Progenitor cell of endocrine pancreas (in vitro differentiated cells): ENCODE measurements around the gene COL15A1. TPM values are rescaled to one million over a fixed set of nuclear protein-coding genes. Genes with fewer than 3 reads are reported as not detected.

Experiments
- DNase-seq: peaks from one replicate; pipeline ENCODE4 v3.0.0; 2021; ENCODE audit warnings: low spot score; ENCODE audit not compliant: unreplicated experiment
- H3K27ac Mint-ChIP-seq: 2 replicates; pipeline ENCODE4 v1.8.0; 2021; ENCODE audit warnings: mild to moderate bottlenecking, moderate library complexity, mixed read lengths
- H3K27me3 Mint-ChIP-seq: 2 replicates; pipeline ENCODE4 v1.8.0; 2021; ENCODE audit warnings: mixed read lengths
- H3K36me3 Mint-ChIP-seq: 2 replicates; pipeline ENCODE4 v1.8.0; 2022; ENCODE audit warnings: mixed read lengths; ENCODE audit not compliant: insufficient read depth
- H3K4me1 Mint-ChIP-seq: 2 replicates; pipeline ENCODE4 v1.8.0; 2021; ENCODE audit warnings: low read depth, mixed read lengths
- H3K4me3 Mint-ChIP-seq: 2 replicates; pipeline ENCODE4 v1.8.0; 2021; ENCODE audit warnings: low read depth, mild to moderate bottlenecking, moderate library complexity, mixed read lengths
- H3K9me3 Mint-ChIP-seq: 2 replicates; pipeline ENCODE4 v1.8.0; 2021; ENCODE audit warnings: low read depth, mixed read lengths
- CTCF ChIP-seq: fragments of 200-600 bp; sonication (generic); IDR thresholded peaks from one replicate; pipeline ENCODE4 v1.5.0; 2021; ENCODE audit warnings: antibody characterized with exemption, mild to moderate bottlenecking; ENCODE audit not compliant: unreplicated experiment
- total RNA-seq: library from RNA; stranded (reverse); gene quantifications from 2 replicates; pipeline ENCODE4 v1.2.1, GENCODE V29; 2021

COL15A1 gene
- total RNA-seq, 1 donor from 2014 or later: not detected

- Mint-ChIP-seq H3K27me3 (peaks cover 18% of the 10 kb centered on the region), H3K36me3 (no peaks in the 10 kb centered on the region), H3K9me3 (no peaks in the 10 kb centered on the region), H3K4me1 (no peaks in the 10 kb centered on the region), H3K27ac (no peak overlapping the region), H3K4me3 (no peak overlapping the region)
- no peak for TF ChIP-seq CTCF
- no peak for DNase-seq
These were observed 49.3 kb downstream of the COL15A1 start for GRCh38 chr9:98992885-98993569.

DNA sequence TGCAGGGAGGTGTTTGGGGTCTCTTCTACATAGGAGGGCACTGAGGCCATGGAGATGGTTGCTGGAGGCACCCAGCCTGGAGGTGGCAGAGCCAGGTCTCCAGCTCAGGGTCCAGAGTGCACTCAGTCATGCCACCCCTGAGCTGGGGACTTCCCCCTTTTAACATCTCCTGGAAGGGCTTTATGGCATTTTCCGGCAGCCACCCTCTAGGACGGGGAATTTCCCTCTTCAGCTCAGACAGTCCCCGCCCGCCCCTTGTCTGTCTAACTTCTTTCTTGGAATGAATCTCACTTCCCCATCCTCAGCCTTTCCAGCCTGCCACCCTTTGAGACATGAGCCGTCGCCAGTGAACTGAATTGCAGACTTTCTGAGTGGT, 49.9 kb downstream of the COL15A1 start:
- H3K27ac Mint-ChIP-seq: no peak overlapping the region

GRCh38 chr9:98994172-98995058, 50.7 kb downstream of the COL15A1 start:
- no peak for DNase-seq
- no peak for TF ChIP-seq CTCF
- peaks cover 22% of the 10 kb centered on the region for H3K27me3 Mint-ChIP-seq
- H3K27ac Mint-ChIP-seq: no peak overlapping the region
- H3K9me3 Mint-ChIP-seq: no peaks in the 10 kb centered on the region
- H3K36me3 Mint-ChIP-seq: no peaks in the 10 kb centered on the region
- no peak overlapping the region for H3K4me3 Mint-ChIP-seq
- peaks cover 7% of the 10 kb centered on the region for H3K4me1 Mint-ChIP-seq

More for the DNA sequence above, 49.9 kb downstream of the COL15A1 start:
- no peak for DNase-seq
- no peaks in the 10 kb centered on the region for H3K9me3 Mint-ChIP-seq
- TF ChIP-seq CTCF: no peak
- H3K36me3 Mint-ChIP-seq: no peaks in the 10 kb centered on the region
- H3K27me3 Mint-ChIP-seq: peaks cover 20% of the 10 kb centered on the region
- peaks cover 5% of the 10 kb centered on the region for H3K4me1 Mint-ChIP-seq
- no peak overlapping the region for H3K4me3 Mint-ChIP-seq

GRCh38 chr9:98995059-98995671, 51.5 kb downstream of the COL15A1 start:
- no peak overlapping the region for H3K4me3 Mint-ChIP-seq
- H3K36me3 Mint-ChIP-seq: no peaks in the 10 kb centered on the region
- H3K9me3 Mint-ChIP-seq: no peaks in the 10 kb centered on the region
- peaks cover 22% of the 10 kb centered on the region for H3K27me3 Mint-ChIP-seq
- H3K4me1 Mint-ChIP-seq: peaks cover 7% of the 10 kb centered on the region
- no peak for DNase-seq
- H3K27ac Mint-ChIP-seq: no peak overlapping the region
- no peak for TF ChIP-seq CTCF

DNA sequence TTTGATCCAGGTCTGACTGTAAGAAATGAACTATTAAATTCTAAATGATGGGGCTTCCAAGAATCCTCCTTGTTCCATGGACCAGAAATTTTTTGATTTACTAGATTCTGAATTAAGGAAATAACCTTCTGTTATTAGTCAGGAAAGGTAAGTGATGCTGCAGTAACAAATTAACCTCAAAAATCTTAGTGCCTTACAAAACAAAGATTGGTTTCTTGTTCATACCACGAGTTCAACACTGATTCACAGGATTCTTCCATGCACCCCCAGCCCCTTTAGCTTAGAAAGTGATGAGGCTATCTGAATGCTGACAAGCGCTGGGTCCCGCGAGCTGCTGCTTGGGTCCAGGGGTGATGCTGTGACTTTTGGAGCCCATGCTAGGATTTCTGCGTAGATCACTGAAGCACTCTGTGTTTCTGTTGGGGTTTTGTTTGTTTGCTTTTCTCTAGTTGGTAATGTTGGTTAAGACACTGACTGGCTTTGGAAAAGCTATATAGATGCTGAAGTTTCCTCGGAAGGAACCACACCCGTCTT, 52.3 kb downstream of the COL15A1 start:
- no peak for DNase-seq
- no peak for TF ChIP-seq CTCF
- Mint-ChIP-seq H3K9me3 (no peaks in the 10 kb centered on the region), H3K4me1 (peaks cover 7% of the 10 kb centered on the region), H3K27ac (no peak overlapping the region), H3K36me3 (no peaks in the 10 kb centered on the region), H3K27me3 (peaks cover 22% of the 10 kb centered on the region), H3K4me3 (no peak overlapping the region)
